ENCODE data around the gene GALNT16.

GALNT16 gene

GRCh38 chr14:69368381-69368780, 108.4 kb downstream of the GALNT16 start:
- no peak for TF ChIP-seq CTCF (conservative IDR thresholded peaks at IDR 0.05; ENCODE audit: low read depth, low read length)
- H3K27ac ChIP-seq, result no peak overlapping the region
- H3K4me3 ChIP-seq (IDR thresholded peaks at IDR 0.05; ENCODE audit: insufficient read depth, low read depth, low read length), result no peak overlapping the region
- no peaks in the 10 kb centered on the region for H4K20me1 ChIP-seq (ENCODE audit: insufficient read depth)
- no peak overlapping the region for H3K4me2 ChIP-seq
- H3K27me3 ChIP-seq (ENCODE audit: insufficient read depth, low read depth), result no peaks in the 10 kb centered on the region
- no peaks in the 10 kb centered on the region for H3K4me1 ChIP-seq (ENCODE audit: low read depth, poor library complexity, severe bottlenecking)
- no peak overlapping the region for H2AFZ ChIP-seq (ENCODE audit: low read depth)
- no peak overlapping the region for H3K9ac ChIP-seq
- no peaks in the 10 kb centered on the region for H3K36me3 ChIP-seq (ENCODE audit: insufficient read depth)
- H3K79me2 ChIP-seq (ENCODE audit: insufficient read depth, low read depth), result no peaks in the 10 kb centered on the region

GRCh38 chr14:69370061-69370460, 110.1 kb downstream of the GALNT16 start:
- no peak for TF ChIP-seq CTCF (conservative IDR thresholded peaks at IDR 0.05; ENCODE audit: low read depth, low read length)

GRCh38 chr14:69372146-69372545, 112.2 kb downstream of the GALNT16 start:
- Histone ChIP-seq H2AFZ (ENCODE audit: low read depth) (no peak overlapping the region), H3K27ac (no peak overlapping the region), H3K27me3 (ENCODE audit: insufficient read depth, low read depth) (no peaks in the 10 kb centered on the region), H3K4me3 (IDR thresholded peaks at IDR 0.05; ENCODE audit: insufficient read depth, low read depth, low read length) (no peak overlapping the region), H3K36me3 (ENCODE audit: insufficient read depth) (no peaks in the 10 kb centered on the region), H3K9ac (no peak overlapping the region), H3K4me1 (ENCODE audit: low read depth, poor library complexity, severe bottlenecking) (no peaks in the 10 kb centered on the region), H3K79me2 (ENCODE audit: insufficient read depth, low read depth) (no peaks in the 10 kb centered on the region), H3K4me2 (no peak overlapping the region), H4K20me1 (ENCODE audit: insufficient read depth) (no peaks in the 10 kb centered on the region)
- no peak for TF ChIP-seq CTCF (conservative IDR thresholded peaks at IDR 0.05; ENCODE audit: low read depth, low read length)

More at GRCh38 chr14:69370061-69370460, 110.1 kb downstream of the GALNT16 start:
- Histone ChIP-seq H3K4me3 (IDR thresholded peaks at IDR 0.05; ENCODE audit: insufficient read depth, low read depth, low read length) (no peak overlapping the region), H3K4me1 (ENCODE audit: low read depth, poor library complexity, severe bottlenecking) (no peaks in the 10 kb centered on the region), H3K9ac (no peak overlapping the region), H3K4me2 (no peak overlapping the region), H3K27me3 (ENCODE audit: insufficient read depth, low read depth) (no peaks in the 10 kb centered on the region), H3K79me2 (ENCODE audit: insufficient read depth, low read depth) (no peaks in the 10 kb centered on the region), H2AFZ (ENCODE audit: low read depth) (no peak overlapping the region), H3K36me3 (ENCODE audit: insufficient read depth) (no peaks in the 10 kb centered on the region), H4K20me1 (ENCODE audit: insufficient read depth) (no peaks in the 10 kb centered on the region), H3K27ac (no peak overlapping the region)

GRCh38 chr14:69373104-69373503, 113.1 kb downstream of the GALNT16 start:
- Histone ChIP-seq H3K36me3 (ENCODE audit: insufficient read depth) (no peaks in the 10 kb centered on the region), H3K4me1 (ENCODE audit: low read depth, poor library complexity, severe bottlenecking) (peaks cover 3% of the 10 kb centered on the region), H3K27me3 (ENCODE audit: insufficient read depth, low read depth) (no peaks in the 10 kb centered on the region), H2AFZ (ENCODE audit: low read depth) (no peak overlapping the region), H3K79me2 (ENCODE audit: insufficient read depth, low read depth) (no peaks in the 10 kb centered on the region), H4K20me1 (ENCODE audit: insufficient read depth) (no peaks in the 10 kb centered on the region), H3K27ac (no peak overlapping the region), H3K4me3 (IDR thresholded peaks at IDR 0.05; ENCODE audit: insufficient read depth, low read depth, low read length) (no peak overlapping the region), H3K4me2 (no peak overlapping the region), H3K9ac (no peak overlapping the region)
- TF ChIP-seq CTCF (conservative IDR thresholded peaks at IDR 0.05; ENCODE audit: low read depth, low read length), result no peak
